Progenitor cell of endocrine pancreas (in vitro differentiated cells): ENCODE data around the gene FYN. TPM values are rescaled to one million over a fixed set of nuclear protein-coding genes. Genes with fewer than 3 reads are reported as not detected.

Experiments
- DNase-seq: peaks from one replicate; pipeline ENCODE4 v3.0.0; 2021; ENCODE audit warnings: low spot score; ENCODE audit not compliant: unreplicated experiment
- H3K27ac Mint-ChIP-seq: 2 replicates; pipeline ENCODE4 v1.8.0; 2021; ENCODE audit warnings: mild to moderate bottlenecking, moderate library complexity, mixed read lengths
- H3K27me3 Mint-ChIP-seq: 2 replicates; pipeline ENCODE4 v1.8.0; 2021; ENCODE audit warnings: mixed read lengths
- H3K36me3 Mint-ChIP-seq: 2 replicates; pipeline ENCODE4 v1.8.0; 2022; ENCODE audit warnings: mixed read lengths; ENCODE audit not compliant: insufficient read depth
- H3K4me1 Mint-ChIP-seq: 2 replicates; pipeline ENCODE4 v1.8.0; 2021; ENCODE audit warnings: low read depth, mixed read lengths
- H3K4me3 Mint-ChIP-seq: 2 replicates; pipeline ENCODE4 v1.8.0; 2021; ENCODE audit warnings: low read depth, mild to moderate bottlenecking, moderate library complexity, mixed read lengths
- H3K9me3 Mint-ChIP-seq: 2 replicates; pipeline ENCODE4 v1.8.0; 2021; ENCODE audit warnings: low read depth, mixed read lengths
- total RNA-seq: library from RNA; stranded (reverse); gene quantifications from 2 replicates; pipeline ENCODE4 v1.2.1, GENCODE V29; 2021
- TF ChIP-seq, protein P1 (sequence below): fragments of 200-600 bp; sonication (generic); IDR thresholded peaks from one replicate; pipeline ENCODE4 v1.5.0; 2021; ENCODE audit warnings: antibody characterized with exemption, mild to moderate bottlenecking; ENCODE audit not compliant: unreplicated experiment

FYN gene
- total RNA-seq, 1 donor from 2014 or later, result 169 TPM

DNA sequence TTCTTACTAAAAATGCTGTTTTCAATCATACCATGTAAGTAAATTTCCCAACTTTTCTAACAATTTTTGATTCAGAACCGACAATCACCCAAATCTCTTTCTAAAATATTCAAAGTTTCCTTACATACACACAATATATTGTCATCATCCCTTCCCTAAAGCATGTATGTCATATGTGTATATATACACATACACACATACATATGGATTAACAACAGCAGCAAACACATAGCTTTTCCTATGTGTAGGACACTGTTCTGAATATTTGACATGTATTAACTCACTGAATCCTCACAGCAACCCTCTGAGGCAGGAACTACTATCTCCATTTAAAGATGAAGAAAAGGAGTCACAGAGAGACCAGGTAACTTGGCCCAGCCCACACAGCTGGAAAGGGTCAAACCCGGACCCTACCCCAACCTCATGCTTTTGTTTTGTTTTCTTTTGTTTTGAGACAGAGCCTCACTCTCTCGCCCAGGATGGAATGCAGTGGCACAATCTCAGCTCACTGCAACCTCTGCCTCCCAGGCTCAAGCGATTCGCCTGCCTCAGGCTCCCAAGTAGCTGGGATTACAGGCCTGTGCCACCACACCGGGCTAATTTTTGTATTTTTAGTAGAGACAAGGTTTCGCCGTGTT lies 7.2 kb downstream of the FYN start:
- Mint-ChIP-seq H3K4me3 (no peak overlapping the region), H3K36me3 (peaks cover 8% of the 10 kb centered on the region), H3K27ac (no peak overlapping the region), H3K9me3 (no peaks in the 10 kb centered on the region), H3K4me1 (peaks cover 68% of the 10 kb centered on the region), H3K27me3 (no peaks in the 10 kb centered on the region)
- TF ChIP-seq, protein P1, sequence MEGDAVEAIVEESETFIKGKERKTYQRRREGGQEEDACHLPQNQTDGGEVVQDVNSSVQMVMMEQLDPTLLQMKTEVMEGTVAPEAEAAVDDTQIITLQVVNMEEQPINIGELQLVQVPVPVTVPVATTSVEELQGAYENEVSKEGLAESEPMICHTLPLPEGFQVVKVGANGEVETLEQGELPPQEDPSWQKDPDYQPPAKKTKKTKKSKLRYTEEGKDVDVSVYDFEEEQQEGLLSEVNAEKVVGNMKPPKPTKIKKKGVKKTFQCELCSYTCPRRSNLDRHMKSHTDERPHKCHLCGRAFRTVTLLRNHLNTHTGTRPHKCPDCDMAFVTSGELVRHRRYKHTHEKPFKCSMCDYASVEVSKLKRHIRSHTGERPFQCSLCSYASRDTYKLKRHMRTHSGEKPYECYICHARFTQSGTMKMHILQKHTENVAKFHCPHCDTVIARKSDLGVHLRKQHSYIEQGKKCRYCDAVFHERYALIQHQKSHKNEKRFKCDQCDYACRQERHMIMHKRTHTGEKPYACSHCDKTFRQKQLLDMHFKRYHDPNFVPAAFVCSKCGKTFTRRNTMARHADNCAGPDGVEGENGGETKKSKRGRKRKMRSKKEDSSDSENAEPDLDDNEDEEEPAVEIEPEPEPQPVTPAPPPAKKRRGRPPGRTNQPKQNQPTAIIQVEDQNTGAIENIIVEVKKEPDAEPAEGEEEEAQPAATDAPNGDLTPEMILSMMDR, result no peak
- DNase-seq, result no peak

DNA sequence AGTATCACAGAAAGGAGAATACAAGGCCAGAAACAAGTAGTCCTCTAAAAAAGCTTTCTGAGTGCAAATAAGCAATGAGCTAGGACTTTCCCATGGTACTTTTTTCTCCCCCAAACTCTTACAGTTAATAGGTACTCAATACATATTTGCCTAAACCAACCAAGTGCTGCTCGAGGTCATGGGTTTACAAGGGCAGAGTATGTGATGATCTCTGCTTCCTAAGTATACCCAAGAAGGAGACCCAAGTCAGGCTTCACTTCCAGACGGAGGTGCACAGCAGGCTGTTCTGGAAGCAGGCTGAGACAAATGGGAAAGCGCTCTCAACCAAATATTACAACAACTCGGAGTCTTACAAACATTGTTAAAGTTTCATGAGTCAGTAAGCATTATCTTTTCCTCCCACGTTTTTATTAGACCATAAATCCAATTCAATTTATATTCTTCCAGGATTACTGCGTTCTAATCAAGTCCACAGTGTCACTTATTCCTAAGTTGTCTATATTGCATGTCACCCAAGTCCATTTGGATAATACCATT lies 8.1 kb downstream of the FYN start:
- TF ChIP-seq, protein P1, result no peak
- H3K27me3 Mint-ChIP-seq, result no peaks in the 10 kb centered on the region
- H3K27ac Mint-ChIP-seq, result no peak overlapping the region
- H3K36me3 Mint-ChIP-seq, result peaks cover 10% of the 10 kb centered on the region
- no peak overlapping the region for H3K4me3 Mint-ChIP-seq
- no peak for DNase-seq
- no peaks in the 10 kb centered on the region for H3K9me3 Mint-ChIP-seq
- peaks cover 65% of the 10 kb centered on the region for H3K4me1 Mint-ChIP-seq

DNA sequence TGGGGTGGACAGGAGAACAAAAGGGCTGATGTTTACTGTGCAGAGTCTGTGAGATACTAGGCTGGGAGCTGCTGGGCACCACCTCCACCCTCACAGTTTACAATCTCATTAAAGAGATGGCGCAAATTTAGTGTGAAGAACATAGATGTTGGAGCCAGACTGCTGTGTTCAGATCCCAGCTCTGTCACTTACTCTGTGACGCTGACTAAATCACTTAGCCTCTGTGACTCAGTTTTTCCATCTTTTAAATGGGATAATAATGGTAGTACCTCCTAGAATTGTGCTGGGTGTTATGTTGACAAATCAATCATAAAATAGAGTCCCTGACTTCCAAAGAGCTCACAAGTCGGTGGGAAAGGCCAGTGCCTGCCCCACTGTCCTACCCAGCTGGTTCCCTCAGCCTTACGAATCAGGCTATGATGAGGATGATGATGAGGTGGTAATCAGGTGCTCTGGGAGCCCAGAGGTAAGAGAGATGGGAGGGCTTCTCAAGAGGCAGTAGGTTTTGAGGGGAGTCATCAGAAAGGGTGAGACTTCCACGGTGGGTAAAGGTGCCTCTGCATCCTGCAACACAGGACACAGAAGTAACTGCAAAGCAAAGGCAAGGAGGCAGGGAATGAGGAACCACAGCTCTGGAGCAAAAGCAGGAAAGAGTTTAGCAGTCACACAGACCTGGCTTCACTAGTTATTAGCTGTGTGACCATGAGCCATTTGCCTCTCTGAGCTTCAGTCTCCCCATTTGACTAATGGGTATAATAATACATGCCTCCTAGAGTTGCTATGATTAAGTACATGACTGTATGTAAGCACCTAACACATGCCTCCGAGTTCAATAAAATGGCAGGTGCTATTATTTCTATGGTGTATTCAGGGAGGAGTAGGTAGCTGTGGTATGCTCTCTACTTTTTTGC lies 8.9 kb downstream of the FYN start:
- Mint-ChIP-seq H3K36me3 (peaks cover 10% of the 10 kb centered on the region), H3K27ac (peak overlapping the region; percentile 34), H3K4me3 (no peak overlapping the region), H3K9me3 (no peaks in the 10 kb centered on the region), H3K27me3 (no peaks in the 10 kb centered on the region), H3K4me1 (peaks cover 64% of the 10 kb centered on the region)
- DNase-seq, result no peak
- TF ChIP-seq, protein P1, result no peak

DNA sequence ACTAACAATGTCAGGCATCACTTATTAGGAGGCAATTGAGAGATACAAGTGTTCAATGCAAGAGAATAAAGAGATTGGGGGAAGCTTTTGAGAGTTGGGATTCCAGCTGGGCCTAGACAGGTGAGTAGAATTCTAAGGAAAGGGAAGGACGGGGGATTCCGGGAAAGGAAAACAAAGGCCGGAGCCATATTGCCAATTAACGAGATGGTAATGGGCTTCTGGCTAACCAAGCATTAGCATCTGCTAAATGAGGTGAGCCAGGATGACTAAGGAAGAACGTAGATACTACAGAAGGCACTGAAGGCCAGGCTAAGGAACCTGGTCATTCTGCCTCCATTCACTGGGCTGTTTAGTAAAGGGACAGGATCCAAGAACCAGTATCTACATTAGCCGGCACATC lies 10.5 kb downstream of the FYN start:
- TF ChIP-seq, protein P1, result no peak
- no peak overlapping the region for H3K4me3 Mint-ChIP-seq
- peaks cover 70% of the 10 kb centered on the region for H3K4me1 Mint-ChIP-seq
- no peaks in the 10 kb centered on the region for H3K9me3 Mint-ChIP-seq
- peaks cover 6% of the 10 kb centered on the region for H3K36me3 Mint-ChIP-seq
- no peaks in the 10 kb centered on the region for H3K27me3 Mint-ChIP-seq
- no peak for DNase-seq
- H3K27ac Mint-ChIP-seq, result no peak overlapping the region

DNA sequence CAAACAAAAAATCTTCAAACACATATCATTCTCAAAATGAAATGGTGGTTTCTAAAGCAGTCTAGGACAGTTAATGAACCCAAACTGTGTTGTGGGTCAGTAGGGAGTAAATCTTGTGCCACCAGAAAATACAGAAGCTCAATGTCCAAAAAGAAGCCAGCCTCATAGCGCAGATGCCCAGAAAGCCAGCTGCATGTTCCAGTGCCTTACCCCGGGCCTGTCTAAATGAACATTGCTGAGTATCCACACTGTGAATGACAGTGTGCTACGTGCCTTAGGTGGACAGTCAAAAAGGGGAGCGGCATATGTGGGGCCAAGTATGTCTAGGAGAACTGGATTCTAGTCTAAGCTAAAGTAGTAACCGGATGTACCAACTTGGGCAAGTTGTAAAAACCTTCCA lies 10.9 kb downstream of the FYN start:
- no peak overlapping the region for H3K27ac Mint-ChIP-seq
- no peak overlapping the region for H3K4me3 Mint-ChIP-seq
- TF ChIP-seq, protein P1, result no peak
- no peaks in the 10 kb centered on the region for H3K9me3 Mint-ChIP-seq
- peaks cover 67% of the 10 kb centered on the region for H3K4me1 Mint-ChIP-seq
- no peak for DNase-seq
- peaks cover 4% of the 10 kb centered on the region for H3K36me3 Mint-ChIP-seq
- H3K27me3 Mint-ChIP-seq, result no peaks in the 10 kb centered on the region
